ENCODE data around the gene KCNG4.
A peak's percentile ranks its signal among the peaks of the same experiment; 100 is the strongest.

Gene KCNG4

DNA sequence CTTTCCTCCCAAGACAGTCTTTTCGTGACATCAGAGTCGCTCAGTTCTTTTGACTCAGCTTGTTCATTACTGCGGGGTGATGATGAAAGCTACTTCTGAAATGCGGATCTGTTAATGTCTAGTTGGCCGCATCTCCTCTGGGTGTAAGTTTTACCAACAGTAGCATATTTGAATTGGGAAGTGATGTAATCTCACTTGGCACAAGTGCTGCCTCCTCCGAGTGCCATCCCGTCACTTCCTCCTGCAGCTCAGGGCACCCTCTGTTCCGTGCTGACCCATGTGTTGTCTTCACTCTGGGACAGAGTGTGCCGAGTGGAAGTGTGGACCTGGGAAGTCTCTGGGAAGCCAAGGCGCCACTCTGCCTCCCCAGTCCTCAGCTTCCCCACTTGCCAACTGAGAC lies 40.0 kb downstream of the KCNG4 start:
- DNase-seq = peak; percentile 9

DNA sequence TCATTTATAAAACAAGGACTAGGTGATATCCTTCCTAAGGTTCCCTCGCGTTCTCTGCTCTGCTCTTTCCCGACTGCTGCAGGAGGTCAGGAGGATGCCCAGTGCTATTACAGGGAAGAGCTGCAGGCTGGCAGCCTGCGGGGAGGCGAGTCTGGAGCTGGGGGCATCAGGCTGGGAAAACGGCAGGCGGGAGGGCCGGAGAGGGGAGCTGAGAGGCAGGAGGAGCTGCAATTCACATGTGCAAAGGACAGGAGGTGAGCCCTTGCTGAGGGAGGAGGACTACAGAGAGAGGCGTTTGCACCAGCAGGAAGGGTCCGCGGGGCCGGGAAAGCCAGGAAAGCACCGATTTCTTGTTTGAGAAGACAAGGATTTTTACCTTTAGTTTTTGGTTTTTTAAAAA lies 40.7 kb downstream of the KCNG4 start:
- DNase-seq = no peak

DNA sequence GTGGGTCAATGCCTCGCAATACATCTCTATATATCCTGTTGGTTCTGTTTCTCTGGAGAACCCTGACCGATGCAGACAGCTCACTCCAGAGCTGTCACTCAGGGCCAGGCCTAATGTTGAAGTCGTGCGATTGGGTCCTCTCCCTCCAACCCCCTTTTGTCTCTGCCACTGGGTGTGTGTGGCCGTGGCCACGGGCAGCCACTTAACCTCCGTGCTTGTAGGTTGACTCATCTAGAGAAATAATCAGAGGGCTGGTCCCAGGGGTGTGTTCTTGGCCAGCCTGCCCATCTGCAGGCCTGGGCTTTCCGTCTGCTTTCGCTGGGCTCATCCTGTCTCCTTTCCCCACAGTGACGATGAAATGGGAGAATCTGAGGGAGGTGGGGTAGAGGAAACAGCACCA lies 41.4 kb downstream of the KCNG4 start:
- DNase-seq = no peak

DNA sequence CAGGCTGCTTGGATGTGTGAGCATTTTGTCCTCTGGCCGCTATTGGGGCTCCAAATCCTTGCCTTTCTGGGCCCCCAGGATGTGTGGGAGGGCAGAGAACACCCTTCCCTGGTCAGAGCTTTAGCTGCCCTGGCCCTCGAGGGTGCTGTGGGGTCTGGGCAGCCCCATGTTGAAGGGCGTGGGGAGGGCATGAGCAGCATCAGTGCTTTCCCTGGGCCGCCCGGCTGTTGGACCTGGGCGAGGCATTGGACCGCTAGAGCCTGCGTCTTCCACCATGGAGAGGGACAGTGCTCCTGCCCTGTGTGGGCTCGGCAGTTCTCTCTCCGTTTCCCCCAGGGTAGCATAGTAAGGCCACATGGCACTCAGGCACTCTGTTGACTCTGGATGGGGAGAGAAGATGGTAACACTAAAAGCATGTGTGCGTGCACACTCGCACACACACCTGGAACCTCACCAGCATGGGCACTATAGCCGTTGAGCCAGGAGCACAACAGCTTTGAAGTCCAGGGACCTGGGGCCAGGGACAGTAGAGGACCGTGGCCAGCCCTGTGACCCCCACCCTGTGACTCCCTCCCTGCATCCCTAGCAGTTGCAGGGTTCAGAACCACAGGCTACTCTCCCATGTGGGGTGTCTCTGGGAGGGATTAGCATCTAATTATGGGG lies 42.2 kb downstream of the KCNG4 start:
- no peak for DNase-seq

DNA sequence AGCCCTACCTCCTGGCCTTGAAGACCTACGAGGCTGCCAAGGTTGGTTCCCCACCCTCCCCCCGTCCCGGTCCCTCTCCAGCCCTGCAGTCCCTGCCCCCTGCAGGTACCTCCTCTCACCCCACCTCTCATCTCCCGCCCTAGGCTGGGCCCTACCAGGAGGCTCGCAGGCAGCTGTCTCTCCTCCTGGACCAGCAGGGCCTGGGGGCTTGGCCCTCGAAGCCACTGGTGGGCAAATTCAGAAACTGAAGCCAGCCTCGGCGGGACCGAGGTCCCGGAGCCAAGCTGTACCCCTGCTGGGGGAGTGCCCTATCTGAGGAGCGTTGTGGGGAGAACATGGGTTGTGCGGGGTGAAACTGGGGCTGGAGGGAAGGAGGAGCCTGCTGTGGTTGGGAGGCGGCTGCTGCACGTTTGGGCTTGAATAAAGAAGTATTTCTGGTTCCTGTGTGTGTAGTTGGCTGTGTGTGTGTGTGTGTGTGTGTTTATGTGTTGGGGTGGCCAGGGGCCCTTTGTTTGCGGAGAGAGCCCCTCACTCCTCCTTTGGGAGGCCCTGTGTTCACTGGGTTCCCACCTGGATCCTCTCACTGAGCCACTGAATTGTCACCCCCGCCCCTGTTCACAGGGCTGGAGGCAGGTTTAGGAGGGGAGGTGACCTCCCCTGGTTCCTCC lies 43.0 kb downstream of the KCNG4 start:
- DNase-seq = no peak

DNA sequence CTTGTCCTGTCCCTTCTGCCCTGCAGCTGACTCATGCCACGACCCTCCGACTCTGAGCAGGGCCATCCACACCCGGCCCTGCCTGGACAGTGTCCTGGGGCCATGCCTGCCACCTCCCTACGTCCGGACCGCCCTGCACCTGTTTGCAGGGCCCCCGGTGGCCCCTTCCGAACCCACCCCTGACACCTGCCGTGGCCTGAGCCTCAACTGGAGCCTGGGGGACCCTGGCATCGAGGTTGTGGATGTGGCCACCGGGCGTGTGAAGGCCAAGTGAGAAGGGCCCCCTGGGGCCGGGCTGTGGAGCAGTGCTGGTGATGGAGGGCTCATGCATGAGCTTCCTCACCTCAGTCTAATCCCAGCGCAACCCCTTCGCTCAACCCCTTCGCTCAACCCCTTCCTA lies 43.7 kb downstream of the KCNG4 start:
- DNase-seq = no peak

DNA sequence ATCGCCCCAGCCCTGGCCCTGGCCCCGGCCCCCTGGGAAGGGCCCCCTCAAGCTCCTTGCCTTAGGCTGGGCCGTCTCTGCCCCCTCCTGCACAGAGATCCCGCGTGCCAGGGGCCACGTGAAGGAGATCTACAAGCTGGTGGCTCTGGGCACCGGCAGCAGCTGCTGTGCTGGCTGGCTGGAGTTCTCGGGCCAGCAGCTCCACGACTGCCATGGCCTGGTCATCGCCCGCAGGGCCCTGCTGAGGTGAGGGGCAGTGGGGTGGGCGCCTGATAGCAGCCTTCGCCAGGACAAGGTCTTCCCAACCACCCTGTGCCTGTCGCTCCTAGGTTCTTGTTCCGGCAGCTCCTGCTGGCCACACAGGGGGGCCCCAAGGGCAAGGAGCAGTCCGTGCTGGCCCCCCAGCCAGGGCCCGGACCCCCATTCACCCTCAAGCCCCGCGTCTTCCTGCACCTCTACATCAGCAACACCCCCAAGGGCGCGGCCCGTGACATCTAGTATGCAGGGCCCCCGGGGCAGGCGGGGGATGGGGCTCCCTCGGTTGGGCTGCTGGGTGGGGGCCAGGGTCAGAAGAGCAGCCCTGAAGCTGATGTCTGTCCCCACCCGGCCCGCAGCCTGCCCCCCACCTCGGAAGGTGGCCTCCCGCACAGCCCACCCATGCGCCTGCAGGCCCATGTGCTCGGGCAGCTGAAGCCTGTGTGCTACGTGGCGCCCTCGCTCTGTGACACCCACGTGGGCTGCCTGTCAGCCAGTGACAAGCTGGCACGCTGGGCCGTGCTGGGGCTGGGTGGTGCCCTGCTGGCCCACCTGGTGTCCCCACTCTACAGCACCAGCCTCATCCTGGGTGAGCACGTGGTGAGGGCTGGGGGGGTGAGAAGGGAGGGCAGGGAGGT lies 44.4 kb downstream of the KCNG4 start:
- no peak for DNase-seq

DNA sequence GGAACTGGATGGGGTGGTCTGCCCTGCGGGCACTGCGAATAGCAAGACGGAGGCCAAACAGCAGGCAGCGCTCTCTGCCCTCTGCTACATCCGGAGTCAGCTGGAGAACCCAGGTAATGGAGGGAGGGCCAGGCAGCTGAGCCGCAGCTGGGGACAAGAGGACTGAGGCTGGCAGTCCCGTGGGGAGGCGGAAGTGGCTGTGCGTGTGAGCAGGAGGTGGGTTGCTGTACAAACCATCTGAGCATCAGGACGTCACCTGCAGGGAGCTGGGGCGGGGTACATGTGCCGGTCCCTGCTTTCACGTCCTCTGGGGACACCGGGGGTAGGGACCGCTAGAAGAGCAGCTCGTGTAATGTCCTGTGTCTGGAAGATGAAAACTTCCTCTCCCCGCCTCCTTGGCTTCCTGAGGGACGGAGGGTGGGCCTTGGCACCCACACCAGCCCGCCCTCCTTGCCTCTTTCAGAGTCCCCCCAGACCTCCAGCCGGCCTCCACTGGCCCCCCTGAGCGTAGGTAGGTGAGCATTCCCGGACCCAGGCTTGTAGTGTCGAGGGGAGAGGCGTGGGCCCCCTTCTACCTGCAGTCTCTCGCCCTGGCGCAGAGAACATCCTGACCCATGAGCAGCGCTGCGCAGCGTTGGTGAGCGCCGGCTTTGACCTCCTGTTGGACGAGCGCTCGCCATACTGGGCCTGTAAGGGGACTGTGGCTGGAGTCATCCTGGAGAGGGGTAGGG lies 45.2 kb downstream of the KCNG4 start:
- DNase-seq = peak; percentile 22

DNA sequence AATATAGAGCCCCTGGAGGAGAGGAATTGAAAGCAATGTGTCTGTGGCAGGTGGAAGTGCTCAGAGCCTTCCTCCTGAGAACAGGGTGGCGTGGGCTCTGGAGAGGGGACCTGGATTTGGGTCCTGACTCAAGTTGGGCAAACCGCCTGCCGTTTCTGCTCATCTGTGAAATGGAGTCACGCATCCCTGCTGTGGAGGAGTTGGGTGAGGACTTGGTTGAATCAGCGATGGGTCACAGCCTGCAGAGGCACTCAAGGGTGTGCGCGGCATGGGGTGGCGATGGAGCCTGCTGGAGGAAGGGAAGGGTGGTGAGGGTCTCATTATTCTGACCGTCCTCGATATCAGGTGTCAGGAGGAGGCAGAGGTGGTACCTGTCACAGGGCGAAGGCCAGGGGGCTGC lies 45.8 kb downstream of the KCNG4 start:
- DNase-seq = no peak

DNA sequence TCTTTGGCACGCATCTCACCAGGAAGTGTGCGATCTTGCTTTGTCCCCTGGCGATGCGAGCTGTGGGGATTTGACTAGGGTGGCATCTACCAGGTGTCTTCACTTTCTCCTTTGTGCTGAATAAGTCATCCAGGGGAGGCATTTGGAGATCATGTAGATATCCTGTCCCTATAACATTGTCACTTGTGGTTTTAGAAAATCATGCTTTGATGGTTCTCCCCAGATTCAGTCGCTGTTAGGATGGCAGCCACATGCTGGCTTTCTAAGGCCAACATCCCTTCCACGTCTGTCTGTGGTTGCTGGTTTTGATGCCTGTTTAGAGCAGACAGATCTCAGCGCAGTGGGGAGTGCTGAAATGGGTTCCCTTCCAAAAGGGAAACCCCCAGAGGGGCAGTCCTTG lies 46.3 kb downstream of the KCNG4 start:
- DNase-seq = no peak

DNA sequence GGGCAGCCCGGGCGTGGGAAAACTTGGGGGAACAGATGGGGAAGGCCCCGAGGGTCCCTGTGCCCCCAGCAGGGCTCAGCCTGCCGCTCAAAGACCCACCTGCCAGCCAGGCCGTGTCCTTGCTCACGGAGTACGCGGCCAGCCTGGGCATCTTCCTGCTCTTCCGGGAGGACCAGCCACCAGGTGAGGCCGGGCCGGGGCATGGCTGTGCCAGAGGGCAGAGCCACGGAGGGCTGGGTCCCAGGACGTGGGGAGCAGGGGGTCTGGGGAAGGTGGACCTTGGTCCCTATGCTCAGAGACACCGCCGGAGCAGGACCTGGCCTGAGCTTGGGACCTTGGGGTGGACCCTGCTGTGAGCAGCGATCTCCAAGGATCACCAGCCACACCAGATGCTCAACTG lies 48.3 kb downstream of the KCNG4 start:
- no peak for DNase-seq

DNA sequence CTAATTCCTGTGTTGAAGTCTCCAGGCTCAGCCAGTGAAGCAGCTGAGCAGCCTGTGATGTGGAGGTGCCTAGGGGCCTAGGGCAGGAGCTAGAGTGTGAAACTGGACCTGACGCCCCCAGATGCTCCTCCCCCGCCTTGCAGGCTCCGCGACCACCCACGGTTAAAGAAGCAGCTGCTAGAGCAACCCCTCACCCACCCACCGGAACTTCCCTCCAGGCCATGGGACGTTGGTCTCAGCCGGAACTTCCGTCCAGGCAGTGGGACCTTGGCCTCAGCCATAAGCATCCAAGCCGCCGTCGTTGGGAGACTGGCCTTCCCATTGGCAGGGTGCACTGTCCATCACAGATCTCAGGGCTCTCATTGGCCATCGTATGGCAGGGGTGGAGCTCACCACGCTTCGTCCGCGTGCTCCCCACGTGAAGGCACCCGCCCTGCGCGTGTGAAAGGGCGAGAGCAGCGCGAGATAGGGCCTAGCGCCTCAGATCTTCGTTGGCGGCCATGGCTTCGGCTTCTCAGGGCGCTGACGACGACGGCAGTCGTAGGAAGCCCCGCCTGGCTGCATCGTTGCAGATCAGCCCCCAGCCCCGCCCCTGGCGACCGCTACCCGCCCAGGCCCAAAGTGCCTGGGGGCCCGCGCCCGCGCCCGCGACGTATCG lies 49.0 kb downstream of the KCNG4 start, which contains the start of gene ADAD2:
ADAD2 (plus strand) TSS at position 427 of the 658 bp plus-strand sequence; CDS start at position 501, 74 bp downstream.
- no peak for DNase-seq

DNA sequence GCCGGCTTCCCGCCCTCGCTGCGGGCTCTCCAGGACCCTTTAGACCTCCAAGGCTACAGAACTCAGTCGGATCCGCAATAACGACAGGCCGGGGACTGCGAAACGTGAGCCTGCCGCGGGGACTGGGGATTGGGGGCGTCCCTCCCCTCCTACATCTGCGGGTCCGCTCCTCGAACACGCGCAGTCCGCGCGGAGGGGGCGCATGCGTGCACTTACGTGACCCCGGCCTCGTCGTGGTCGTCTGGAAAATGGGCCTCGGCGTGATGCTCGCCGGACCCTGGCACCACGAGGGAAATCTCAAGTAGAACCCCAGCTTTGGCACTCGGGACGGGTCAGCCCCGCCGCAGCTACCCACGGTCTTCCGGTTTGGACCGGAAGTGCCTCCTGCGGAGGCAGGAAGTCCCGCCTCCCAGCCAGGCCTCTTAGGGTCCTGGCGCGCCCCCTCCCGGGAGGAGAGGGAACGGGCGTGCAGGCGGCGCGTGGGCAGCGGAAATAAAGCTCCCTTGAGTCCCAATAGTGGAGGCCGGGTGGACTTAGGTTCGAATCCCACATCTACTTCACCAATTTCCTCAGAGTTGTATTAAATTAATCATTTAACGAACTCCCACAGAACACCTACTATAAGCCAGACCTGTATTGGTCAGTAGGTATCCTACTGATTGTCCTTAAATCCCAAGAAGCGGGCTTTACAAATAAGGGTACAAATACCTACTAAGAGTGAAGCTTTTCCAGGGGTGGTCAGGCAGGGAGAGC lies 53.0 kb downstream of the KCNG4 start, which contains the start of gene TAF1C:
TAF1C (minus strand) TSS at position 373 of the 753 bp plus-strand sequence. CDS start 2,069 bp downstream, outside the sequence.
- peak; percentile 91 for DNase-seq

DNA sequence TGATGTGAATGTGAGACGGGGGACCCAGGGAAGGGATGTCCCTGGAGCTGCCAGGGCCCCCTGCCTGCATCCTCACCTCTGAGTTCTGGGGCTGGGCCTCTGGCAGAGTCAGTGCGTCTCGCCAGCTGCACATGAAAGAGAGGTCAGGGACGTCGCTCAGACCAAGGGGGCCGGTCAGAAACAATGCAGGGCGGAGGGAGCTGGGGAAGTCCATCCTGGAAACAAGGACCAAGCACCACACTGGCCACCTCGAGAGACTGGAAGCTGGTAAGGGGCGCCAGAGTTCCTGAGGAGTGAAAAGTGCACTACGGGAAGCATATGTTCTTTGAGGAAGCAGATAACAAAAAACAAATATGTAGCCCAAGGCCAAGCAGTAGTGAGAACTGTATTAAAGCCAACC lies 55.0 kb downstream of the KCNG4 start:
- no peak for DNase-seq

DNA sequence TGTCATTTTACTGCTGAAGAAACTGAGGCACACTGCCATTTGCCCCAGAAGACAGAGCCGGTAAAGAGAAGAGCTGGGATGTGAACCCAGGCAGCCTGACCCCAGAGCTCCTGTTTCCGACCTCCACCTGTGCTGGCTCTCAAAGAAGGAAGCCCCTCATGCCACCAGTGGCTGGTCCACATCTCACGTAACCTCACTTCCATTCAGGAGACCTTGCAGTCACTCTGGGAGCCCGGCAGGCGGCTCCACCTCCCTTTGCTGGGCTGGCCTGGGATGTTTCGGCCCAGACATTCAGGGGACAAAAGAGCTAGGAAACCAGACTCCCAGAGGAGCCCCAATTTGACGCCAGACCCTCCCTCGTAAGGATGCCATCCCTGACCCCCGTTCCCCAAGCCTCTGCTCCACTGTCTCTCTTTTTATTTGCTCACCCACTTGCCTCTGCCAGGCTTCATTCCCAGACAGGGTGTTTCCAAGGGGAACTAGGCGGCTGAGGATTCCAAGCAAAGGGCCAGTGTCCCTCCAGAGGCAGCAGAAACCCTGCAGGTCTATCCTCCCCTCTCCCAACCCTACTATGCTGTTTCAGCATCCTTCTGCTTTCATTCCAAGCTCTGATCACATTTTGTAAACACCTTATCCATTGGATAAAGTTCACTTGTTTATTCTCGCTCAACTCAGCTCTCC lies 55.8 kb downstream of the KCNG4 start:
- DNase-seq = no peak

DNA sequence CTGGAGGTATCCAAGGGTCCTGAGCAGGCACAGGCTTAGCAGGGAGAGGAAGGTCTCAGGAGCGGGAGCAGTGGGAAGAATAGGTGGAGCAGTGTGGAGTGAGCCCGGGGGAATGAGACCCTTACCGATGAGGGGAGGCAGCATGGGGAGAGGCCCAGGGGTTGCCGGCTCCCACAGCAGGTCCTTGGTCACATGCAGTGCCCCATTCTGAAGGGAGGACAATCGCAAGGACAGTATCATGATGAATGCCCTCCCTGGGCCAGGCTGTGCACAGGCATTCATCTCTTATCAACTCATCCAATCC lies 56.3 kb downstream of the KCNG4 start:
- DNase-seq = no peak

DNA sequence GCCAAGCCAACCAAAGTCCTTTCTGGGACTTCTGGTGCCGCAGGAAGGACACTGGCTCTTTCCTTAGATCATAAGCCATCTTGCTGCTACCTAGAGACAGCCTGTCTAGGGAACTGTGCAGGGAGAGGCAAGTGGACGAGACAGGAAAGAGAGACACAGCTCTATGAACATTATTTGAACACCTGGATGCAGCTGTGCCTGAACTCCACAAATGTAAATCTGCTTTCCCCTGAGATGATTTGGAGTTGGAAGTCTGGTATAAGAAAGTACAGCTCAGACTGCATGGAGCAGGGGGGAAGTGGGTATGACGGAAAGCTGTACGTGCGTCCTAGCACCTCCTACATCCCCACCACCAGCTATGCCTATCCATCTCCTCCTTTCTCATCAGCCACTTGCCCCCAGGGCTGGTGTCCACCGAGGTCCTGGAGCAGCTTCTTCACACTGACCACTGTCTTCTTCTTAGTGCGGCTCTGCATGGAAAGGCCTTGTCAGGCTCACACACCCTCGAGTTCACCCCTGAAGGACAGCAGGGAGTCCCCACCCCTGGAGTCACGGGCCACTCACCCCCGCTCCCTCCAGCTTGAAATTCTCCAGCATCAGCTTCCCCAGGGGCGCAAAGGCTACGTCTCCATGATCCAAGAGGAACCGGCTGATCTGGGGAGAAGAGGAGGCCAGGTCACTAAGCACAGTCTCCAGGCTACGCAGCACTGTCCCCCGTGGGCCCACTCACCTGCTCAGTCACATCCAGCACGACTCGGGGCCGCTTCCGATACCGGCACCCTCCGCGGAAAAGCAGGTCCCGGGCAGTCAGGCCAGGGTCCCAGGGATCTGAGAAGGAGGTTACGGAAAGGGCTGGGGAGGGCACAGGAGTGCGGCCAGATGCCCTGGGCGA lies 56.9 kb downstream of the KCNG4 start:
- no peak for DNase-seq

DNA sequence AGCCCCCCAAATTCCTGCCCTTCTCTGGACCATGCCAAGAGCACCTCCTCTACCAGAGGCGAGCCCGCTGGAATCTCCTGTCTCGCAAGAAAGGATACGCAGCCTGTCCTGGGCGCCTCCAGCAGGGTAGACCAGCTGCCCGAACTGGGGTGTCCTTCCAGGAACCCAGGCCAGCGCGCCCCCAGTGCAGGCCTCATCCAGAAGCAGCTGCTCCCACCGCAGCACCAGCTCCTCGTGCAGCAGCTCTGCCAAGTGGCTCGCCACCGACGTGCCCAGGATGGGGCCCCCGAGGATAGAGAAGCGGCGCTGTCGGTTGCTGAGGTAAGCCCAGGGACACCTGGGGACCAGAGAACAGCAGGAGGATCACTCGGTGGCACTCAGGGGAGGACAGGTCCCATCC lies 57.7 kb downstream of the KCNG4 start:
- DNase-seq = no peak

DNA sequence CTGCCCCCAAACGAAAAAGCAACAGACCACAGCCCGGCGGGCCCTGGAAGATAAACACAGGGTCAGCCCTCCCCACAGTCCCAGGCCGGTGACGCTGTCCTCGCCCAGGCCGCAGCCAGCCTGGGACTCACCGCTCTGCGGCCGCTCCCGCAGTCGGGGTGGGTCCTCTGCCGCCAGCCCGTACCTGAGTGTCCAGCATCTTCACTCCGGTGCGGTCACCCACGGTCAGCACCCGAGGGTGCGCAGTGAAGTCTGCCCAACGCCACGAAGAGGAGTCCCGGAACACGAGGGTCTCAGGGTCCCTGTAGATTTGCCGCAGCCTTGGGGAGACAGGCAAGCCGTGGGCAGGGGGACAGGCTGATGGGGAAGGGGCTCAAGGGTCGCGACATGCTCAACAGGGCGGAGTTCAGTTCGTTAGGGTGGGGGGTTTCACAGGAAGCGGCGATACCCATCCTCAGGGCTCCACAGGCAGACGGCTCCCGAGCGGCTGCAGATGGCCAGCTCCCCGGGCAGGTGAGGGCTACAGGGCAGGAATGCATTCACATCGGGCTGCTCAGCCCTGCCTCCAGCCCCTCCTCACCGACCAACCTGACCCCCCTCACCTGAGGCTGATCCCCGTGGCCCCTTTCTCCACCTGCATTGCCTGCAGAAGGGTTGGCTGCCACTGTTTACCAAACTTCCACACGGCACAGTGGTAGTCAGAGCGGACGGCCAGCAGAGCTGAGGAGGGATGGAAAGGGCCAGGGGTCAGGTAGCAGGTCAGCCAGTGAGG lies 58.5 kb downstream of the KCNG4 start:
- no peak for DNase-seq

All from CD4-positive, alpha-beta T cell treated with Interleukin-21 for 1 hour (primary cell).